Skeletal muscle satellite cell (primary cell): ENCODE results near the gene DLK2.
"Not testable (repeated sequence)": the region's sequence is repeated elsewhere in the genome, so short reads cannot be mapped to it uniquely, and the experiment has no call there.

Experiments used
- H3K27me3 ChIP-seq: 2 replicates; pipeline ENCODE4 v1.7.0; 2013; ENCODE audit warnings: low read length; ENCODE audit not compliant: control insufficient read depth, insufficient read depth
- H3K36me3 ChIP-seq: 2 replicates; pipeline ENCODE4 v1.7.0; 2013; ENCODE audit warnings: mild to moderate bottlenecking, control low read depth, low read length; ENCODE audit not compliant: insufficient read depth
- H3K4me1 ChIP-seq: 2 replicates; pipeline ENCODE4 v1.7.0; 2013; ENCODE audit warnings: low read length; ENCODE audit not compliant: control insufficient read depth, insufficient read depth
- H3K4me2 ChIP-seq: 2 replicates; pipeline ENCODE4 v1.7.0; 2013; ENCODE audit warnings: mild to moderate bottlenecking, low read length
- H3K4me3 ChIP-seq: 2 replicates; pipeline ENCODE4 v1.7.0; 2013; ENCODE audit warnings: low read length
- H3K9ac ChIP-seq: 2 replicates; pipeline ENCODE4 v1.7.0; 2013; ENCODE audit warnings: mild to moderate bottlenecking, low read depth, low read length, moderate library complexity
- H3K9me3 ChIP-seq: replicated peaks from 2 replicates; pipeline ENCODE4 v1.7.0; 2013; ENCODE audit warnings: mild to moderate bottlenecking, control low read depth, low read length

DLK2 gene

GRCh38 chr6:43464337-43464736 lies 9.0 kb upstream of the DLK2 start:
- Histone ChIP-seq H3K4me1 (no peaks in the 10 kb centered on the region), H3K4me2 (no peak overlapping the region)

GRCh38 chr6:43461936-43462335 lies 6.6 kb upstream of the DLK2 start:
- no peak overlapping the region for H3K9ac ChIP-seq
- H3K4me1 ChIP-seq: no peaks in the 10 kb centered on the region
- no peak overlapping the region for H3K4me2 ChIP-seq
- no peaks in the 10 kb centered on the region for H3K36me3 ChIP-seq
- no peaks in the 10 kb centered on the region for H3K9me3 ChIP-seq
- H3K4me3 ChIP-seq: no peak overlapping the region
- peaks cover 12% of the 10 kb centered on the region for H3K27me3 ChIP-seq

More at GRCh38 chr6:43464337-43464736, 9.0 kb upstream of the DLK2 start:
- no peak overlapping the region for H3K4me3 ChIP-seq
- no peaks in the 10 kb centered on the region for H3K36me3 ChIP-seq
- no peak overlapping the region for H3K9ac ChIP-seq
- peaks cover 13% of the 10 kb centered on the region for H3K27me3 ChIP-seq
- H3K9me3 ChIP-seq: no peaks in the 10 kb centered on the region

GRCh38 chr6:43460032-43460431 lies 4.7 kb upstream of the DLK2 start:
- peaks cover 4% of the 10 kb centered on the region for H3K4me1 ChIP-seq
- no peak overlapping the region for H3K4me2 ChIP-seq
- H3K9ac ChIP-seq: no peak overlapping the region
- no peak overlapping the region for H3K4me3 ChIP-seq
- no peaks in the 10 kb centered on the region for H3K36me3 ChIP-seq
- peaks cover 16% of the 10 kb centered on the region for H3K27me3 ChIP-seq
- H3K9me3 ChIP-seq: no peaks in the 10 kb centered on the region

GRCh38 chr6:43459535-43459934 lies 4.2 kb upstream of the DLK2 start:
- Histone ChIP-seq H3K4me3 (no peak overlapping the region), H3K36me3 (no peaks in the 10 kb centered on the region), H3K4me2 (no peak overlapping the region), H3K9ac (no peak overlapping the region), H3K9me3 (no peaks in the 10 kb centered on the region), H3K4me1 (peaks cover 9% of the 10 kb centered on the region), H3K27me3 (peaks cover 16% of the 10 kb centered on the region)

- not testable (repeated sequence) for H3K4me2 ChIP-seq, H3K4me3 ChIP-seq, H3K9ac ChIP-seq, H3K4me1 ChIP-seq, H3K36me3 ChIP-seq, H3K9me3 ChIP-seq
- H3K27me3 ChIP-seq: peaks cover 16% of the 10 kb centered on the region
These were observed 2.8 kb upstream of the DLK2 start for GRCh38 chr6:43458154-43458553.

GRCh38 chr6:43457643-43458042 lies 2.3 kb upstream of the DLK2 start:
- H3K4me1 ChIP-seq: peaks cover 9% of the 10 kb centered on the region
- no peak overlapping the region for H3K9ac ChIP-seq
- no peak overlapping the region for H3K4me3 ChIP-seq
- peaks cover 15% of the 10 kb centered on the region for H3K27me3 ChIP-seq
- H3K4me2 ChIP-seq: no peak overlapping the region
- H3K36me3 ChIP-seq: peaks cover 6% of the 10 kb centered on the region
- H3K9me3 ChIP-seq: no peaks in the 10 kb centered on the region

- peak overlapping the region; percentile 50 for H3K9ac ChIP-seq
These were observed 435 bp downstream of the DLK2 start for GRCh38 chr6:43454696-43455530.

GRCh38 chr6:43454290-43454695 lies 1.1 kb downstream of the DLK2 start:
- H3K9ac ChIP-seq: no peak overlapping the region

More at GRCh38 chr6:43454696-43455530, 435 bp downstream of the DLK2 start:
- peak overlapping the region; percentile 74 for H3K4me3 ChIP-seq
- H3K4me1 ChIP-seq: peaks cover 9% of the 10 kb centered on the region
- H3K4me2 ChIP-seq: peak overlapping the region; percentile 87
- H3K36me3 ChIP-seq: peaks cover 27% of the 10 kb centered on the region
- peaks cover 6% of the 10 kb centered on the region for H3K27me3 ChIP-seq
- no peaks in the 10 kb centered on the region for H3K9me3 ChIP-seq

GRCh38 chr6:43453831-43454230 lies 1.5 kb downstream of the DLK2 start:
- peaks cover 6% of the 10 kb centered on the region for H3K27me3 ChIP-seq
- peaks cover 35% of the 10 kb centered on the region for H3K36me3 ChIP-seq
- H3K4me2 ChIP-seq: peak overlapping the region; percentile 87
- peaks cover 9% of the 10 kb centered on the region for H3K4me1 ChIP-seq
- no peaks in the 10 kb centered on the region for H3K9me3 ChIP-seq
- H3K4me3 ChIP-seq: no peak overlapping the region
- H3K9ac ChIP-seq: no peak overlapping the region

More at GRCh38 chr6:43454290-43454695, 1.1 kb downstream of the DLK2 start:
- Histone ChIP-seq H3K9me3 (no peaks in the 10 kb centered on the region), H3K4me2 (peak overlapping the region; percentile 87), H3K4me3 (peak overlapping the region; percentile 74), H3K4me1 (peaks cover 9% of the 10 kb centered on the region), H3K36me3 (peaks cover 33% of the 10 kb centered on the region), H3K27me3 (peaks cover 6% of the 10 kb centered on the region)

- no peak overlapping the region for H3K4me3 ChIP-seq
- H3K9ac ChIP-seq: no peak overlapping the region
- H3K4me2 ChIP-seq: no peak overlapping the region
- H3K27me3 ChIP-seq: peaks cover 6% of the 10 kb centered on the region
- H3K9me3 ChIP-seq: no peaks in the 10 kb centered on the region
- H3K4me1 ChIP-seq: peaks cover 9% of the 10 kb centered on the region
- peaks cover 44% of the 10 kb centered on the region for H3K36me3 ChIP-seq
These were observed 2.5 kb downstream of the DLK2 start for GRCh38 chr6:43452896-43453295.

- peaks cover 50% of the 10 kb centered on the region for H3K36me3 ChIP-seq
These were observed 3.4 kb downstream of the DLK2 start for GRCh38 chr6:43451939-43452338.

GRCh38 chr6:43451348-43451747 lies 4.0 kb downstream of the DLK2 start:
- Histone ChIP-seq H3K9ac (no peak overlapping the region), H3K4me3 (no peak overlapping the region), H3K4me1 (peaks cover 9% of the 10 kb centered on the region), H3K9me3 (no peaks in the 10 kb centered on the region), H3K4me2 (no peak overlapping the region), H3K36me3 (peaks cover 50% of the 10 kb centered on the region), H3K27me3 (peaks cover 6% of the 10 kb centered on the region)

More at GRCh38 chr6:43451939-43452338, 3.4 kb downstream of the DLK2 start:
- Histone ChIP-seq H3K27me3 (peaks cover 6% of the 10 kb centered on the region), H3K9ac (no peak overlapping the region), H3K9me3 (no peaks in the 10 kb centered on the region), H3K4me1 (peaks cover 9% of the 10 kb centered on the region), H3K4me3 (no peak overlapping the region), H3K4me2 (no peak overlapping the region)
